PC-3 (cell line): ENCODE results near the gene DQX1.

Experiments
- CTCF ChIP-seq: fragments of 300-600 bp; sonication (generic); conservative IDR thresholded peaks from 2 replicates; pipeline ENCODE4 v1.5.1; 2017; ENCODE audit warnings: antibody characterized with exemption, low read depth, mild to moderate bottlenecking, low read length
- EZH2 ChIP-seq: fragments of 300-600 bp; sonication (generic); IDR thresholded peaks from one replicate; pipeline ENCODE4 v1.6.1; 2017; ENCODE audit warnings: antibody characterized with exemption, mild to moderate bottlenecking, low read length; ENCODE audit not compliant: unreplicated experiment
- EZH2phosphoT487 ChIP-seq: fragments of 300-600 bp; sonication (generic); IDR thresholded peaks from 2 replicates; pipeline ENCODE4 v1.6.1; 2018; ENCODE audit warnings: mild to moderate bottlenecking, antibody characterized with exemption, low read length, borderline replicate concordance

GRCh38 chr2:74512744-74513604 lies 13.1 kb downstream of the DQX1 start:
- TF ChIP-seq CTCF: no peak
- no peak for TF ChIP-seq EZH2
- TF ChIP-seq EZH2phosphoT487: no peak
